ENCODE data around the gene MZF1. TPM values are rescaled to one million over a fixed set of nuclear protein-coding genes. Genes with fewer than 3 reads are reported as not detected.
"Not testable (repeated sequence)": the region's sequence is repeated elsewhere in the genome, so short reads cannot be mapped to it uniquely, and the experiment has no call there.

MZF1 gene
- total RNA-seq (2022), result 50.7 and 51.9 TPM in 2 replicates
- Bru-seq, nascent RNA, result percentile 83 among the genes with signal in this experiment
- percentile 91 among the genes with signal in this experiment for BruChase-seq, experiment 1, labeled RNA remaining after a 6-hour chase
- percentile 91 among the genes with signal in this experiment for BruChase-seq, experiment 2, labeled RNA remaining after a 2-hour chase
- long read RNA-seq, transcript MZF1-207 (1 exons, 2,683 nt), result major isoform, 12 of 37 reads
- long read RNA-seq, transcript MZF1-206 (6 exons, 2,587 nt), result minor isoform, 7 of 37 reads
- long read RNA-seq, partial matches to known transcripts, result 4 of 37 reads
- long read RNA-seq, other reads (novel, unspliced or antisense), result 12 of 37 reads

DNA sequence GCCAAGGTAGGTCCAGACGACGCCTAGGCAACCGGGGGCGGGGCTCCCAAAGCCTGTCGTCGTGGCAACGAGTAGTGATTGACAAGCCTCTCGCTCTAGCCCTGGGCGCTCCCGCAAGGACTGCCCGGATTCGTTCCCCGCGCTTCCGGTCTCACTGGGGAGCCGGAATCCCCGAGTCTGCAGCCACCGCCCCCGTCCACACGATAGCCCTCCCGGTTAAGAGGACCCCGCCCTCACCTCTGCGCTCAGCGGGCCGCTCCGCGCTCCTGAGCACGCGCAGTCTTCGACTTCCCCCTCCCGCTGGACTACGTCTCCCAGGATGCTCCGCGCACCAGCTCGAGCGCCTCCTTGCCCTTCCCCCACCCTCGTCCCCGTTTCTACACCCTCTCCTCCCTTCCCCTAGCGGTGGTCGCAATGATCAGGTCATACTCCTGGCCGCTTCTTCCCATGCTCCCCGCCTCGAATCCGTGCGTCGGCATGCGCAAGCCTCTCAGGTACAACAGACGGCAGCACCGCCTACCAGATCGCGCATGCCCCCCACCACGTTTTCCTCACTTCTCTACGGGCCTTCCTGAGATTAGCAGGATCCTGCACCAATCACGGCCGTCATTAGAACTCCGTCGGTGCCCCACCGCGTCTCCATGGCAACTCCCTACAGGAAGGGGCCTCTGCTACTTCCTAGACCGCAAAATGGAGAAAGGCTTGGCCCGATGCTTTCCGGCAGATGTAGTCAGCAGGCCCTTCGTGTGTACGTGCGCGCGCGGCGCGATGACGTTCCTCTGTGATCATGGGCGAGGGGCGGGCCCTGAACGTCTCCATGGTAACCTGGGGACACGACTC, at the start of gene MZF1:
Gene MZF1, minus strand, starts transcription at position 518 of the 840 bp plus-strand sequence. CDS start 1,946 bp downstream, outside the sequence.
- Mint-ChIP-seq H3K36me3 (ENCODE audit: insufficient read depth, unreplicated experiment) (peaks cover 24% of the 10 kb centered on the region), H3K27me3 (ENCODE audit: insufficient read depth, unreplicated experiment) (no peaks in the 10 kb centered on the region), H3K4me3 (ENCODE audit: unreplicated experiment) (peak within 1 kb of the TSS; percentile 89), H3K4me1 (ENCODE audit: insufficient read depth, unreplicated experiment) (peaks cover 23% of the 10 kb centered on the region), H3K9me3 (ENCODE audit: unreplicated experiment) (no peaks in the 10 kb centered on the region), H3K27ac (ENCODE audit: low read depth, unreplicated experiment) (peak within 1 kb of the TSS; percentile 98)
- CTCF ChIA-PET, result interaction anchor here (1.0 kb wide), 1 partner anchor 12 kb away, joined by 4 read pairs; no protein-coding TSS in a partner anchor
- DNase-seq (ENCODE audit: unreplicated experiment), result peak; percentile 100
- intact Hi-C loops (cut with micrococcal nuclease), result loop anchor here (2.0 kb wide), 2 partner anchors 14 to 28 kb away; partner anchors contain the start of genes TRIM28 and UBE2M
- POLR2A ChIA-PET, result interaction anchor here (0.7 to 2.1 kb wide), 8 partner anchors 11 to 165 kb away, joined by 3 to 32 read pairs (median 6); partner anchors contain the start of genes CHMP2A, TRIM28, UBE2M and ZBTB45
- BruUV-seq (replicated peaks), result no TSS peak
- TF ChIP-seq, protein P1, sequence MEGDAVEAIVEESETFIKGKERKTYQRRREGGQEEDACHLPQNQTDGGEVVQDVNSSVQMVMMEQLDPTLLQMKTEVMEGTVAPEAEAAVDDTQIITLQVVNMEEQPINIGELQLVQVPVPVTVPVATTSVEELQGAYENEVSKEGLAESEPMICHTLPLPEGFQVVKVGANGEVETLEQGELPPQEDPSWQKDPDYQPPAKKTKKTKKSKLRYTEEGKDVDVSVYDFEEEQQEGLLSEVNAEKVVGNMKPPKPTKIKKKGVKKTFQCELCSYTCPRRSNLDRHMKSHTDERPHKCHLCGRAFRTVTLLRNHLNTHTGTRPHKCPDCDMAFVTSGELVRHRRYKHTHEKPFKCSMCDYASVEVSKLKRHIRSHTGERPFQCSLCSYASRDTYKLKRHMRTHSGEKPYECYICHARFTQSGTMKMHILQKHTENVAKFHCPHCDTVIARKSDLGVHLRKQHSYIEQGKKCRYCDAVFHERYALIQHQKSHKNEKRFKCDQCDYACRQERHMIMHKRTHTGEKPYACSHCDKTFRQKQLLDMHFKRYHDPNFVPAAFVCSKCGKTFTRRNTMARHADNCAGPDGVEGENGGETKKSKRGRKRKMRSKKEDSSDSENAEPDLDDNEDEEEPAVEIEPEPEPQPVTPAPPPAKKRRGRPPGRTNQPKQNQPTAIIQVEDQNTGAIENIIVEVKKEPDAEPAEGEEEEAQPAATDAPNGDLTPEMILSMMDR (IDR thresholded peaks at IDR 0.05; ENCODE audit: unreplicated experiment), result no peak

DNA sequence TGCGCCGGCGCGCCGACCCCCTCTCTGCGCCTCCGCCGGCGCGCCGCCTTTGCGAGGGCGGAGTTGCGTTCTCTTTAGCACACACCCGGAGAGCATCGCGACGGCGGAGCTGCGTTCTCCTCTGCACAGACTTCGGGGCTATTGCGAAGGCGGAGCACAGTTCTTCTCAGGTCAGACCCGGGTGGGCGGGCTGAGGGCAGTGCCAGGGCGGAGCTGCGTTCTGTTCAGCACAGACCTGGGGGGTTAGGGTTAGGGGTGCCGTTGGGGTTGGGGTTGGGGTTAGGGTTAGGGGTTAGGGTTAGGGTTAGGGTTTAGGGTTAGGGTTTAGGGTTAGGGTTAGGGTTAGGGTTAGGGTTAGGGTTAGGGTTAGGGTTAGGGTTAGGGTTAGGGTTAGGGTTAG, 34.1 kb upstream of the MZF1 start:
- H3K4me1 Mint-ChIP-seq (ENCODE audit: insufficient read depth, unreplicated experiment); POLR2A ChIA-PET; intact Hi-C loops (cut with micrococcal nuclease); H3K27ac Mint-ChIP-seq (ENCODE audit: low read depth, unreplicated experiment); H3K36me3 Mint-ChIP-seq (ENCODE audit: insufficient read depth, unreplicated experiment); DNase-seq (ENCODE audit: unreplicated experiment); CTCF ChIA-PET; H3K27me3 Mint-ChIP-seq (ENCODE audit: insufficient read depth, unreplicated experiment); H3K4me3 Mint-ChIP-seq (ENCODE audit: unreplicated experiment); BruUV-seq (replicated peaks); H3K9me3 Mint-ChIP-seq (ENCODE audit: unreplicated experiment): not testable (repeated sequence)

DNA sequence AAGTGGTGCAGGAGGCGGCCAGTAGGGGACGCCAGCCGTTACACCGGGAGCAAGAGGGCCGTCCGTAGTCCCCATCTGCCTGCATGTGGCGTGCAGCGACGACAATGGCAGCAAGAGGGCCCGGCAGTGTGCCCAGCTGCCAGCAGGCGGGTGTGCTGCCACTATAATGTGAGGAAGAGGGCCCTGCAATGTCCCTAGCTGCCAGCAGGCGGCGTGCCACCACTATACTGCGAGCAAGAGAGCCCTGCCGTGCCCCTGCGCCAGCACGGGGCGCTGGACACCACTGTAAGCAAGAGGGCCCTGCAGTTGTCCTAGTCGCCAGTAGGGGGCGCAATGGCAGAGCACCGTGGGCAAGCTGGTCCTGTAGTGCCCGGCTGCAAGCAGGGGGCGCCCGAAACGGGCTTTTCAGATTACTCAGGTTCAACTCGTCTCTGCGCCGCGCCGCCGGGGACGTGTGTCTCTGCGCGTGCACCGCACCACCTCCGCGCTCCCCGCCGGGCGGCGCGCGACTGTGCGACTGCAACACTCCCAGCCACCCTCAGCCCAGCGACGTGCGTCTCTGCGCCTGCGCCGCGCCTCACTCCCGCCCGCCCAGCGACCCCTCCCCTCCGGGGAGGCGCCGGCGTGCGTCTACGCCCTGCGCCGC, 33.2 kb upstream of the MZF1 start:
- TF ChIP-seq, protein P1 (IDR thresholded peaks at IDR 0.05; ENCODE audit: unreplicated experiment), result peak; percentile 72
- POLR2A ChIA-PET; H3K4me1 Mint-ChIP-seq (ENCODE audit: insufficient read depth, unreplicated experiment); BruUV-seq (replicated peaks); H3K27me3 Mint-ChIP-seq (ENCODE audit: insufficient read depth, unreplicated experiment); H3K27ac Mint-ChIP-seq (ENCODE audit: low read depth, unreplicated experiment); H3K36me3 Mint-ChIP-seq (ENCODE audit: insufficient read depth, unreplicated experiment); H3K9me3 Mint-ChIP-seq (ENCODE audit: unreplicated experiment); H3K4me3 Mint-ChIP-seq (ENCODE audit: unreplicated experiment); DNase-seq (ENCODE audit: unreplicated experiment); CTCF ChIA-PET; intact Hi-C loops (cut with micrococcal nuclease): not testable (repeated sequence)

- H3K27me3 Mint-ChIP-seq (ENCODE audit: insufficient read depth, unreplicated experiment), result no peaks in the 10 kb centered on the region
- BruUV-seq (replicated peaks), result no TSS peak
- ChIA-PET POLR2A (interaction anchor here (1.8 kb wide), 1 partner anchor 11 kb away, joined by 4 read pairs; no protein-coding TSS in a partner anchor), CTCF (interaction anchor here (0.9 kb wide), 1 partner anchor 10 kb away, joined by 3 read pairs; no protein-coding TSS in a partner anchor)
- TF ChIP-seq, protein P1 (IDR thresholded peaks at IDR 0.05; ENCODE audit: unreplicated experiment), result no peak
- H3K36me3 Mint-ChIP-seq (ENCODE audit: insufficient read depth, unreplicated experiment), result peaks cover 29% of the 10 kb centered on the region
- no peak for DNase-seq (ENCODE audit: unreplicated experiment)
- no peak overlapping the region for H3K4me3 Mint-ChIP-seq (ENCODE audit: unreplicated experiment)
- H3K9me3 Mint-ChIP-seq (ENCODE audit: unreplicated experiment), result no peaks in the 10 kb centered on the region
- peaks cover 2% of the 10 kb centered on the region for H3K4me1 Mint-ChIP-seq (ENCODE audit: insufficient read depth, unreplicated experiment)
- no peak overlapping the region for H3K27ac Mint-ChIP-seq (ENCODE audit: low read depth, unreplicated experiment)
- intact Hi-C loops (cut with micrococcal nuclease), result no loop called here
These were observed 13.1 kb upstream of the MZF1 start for GRCh38 chr19:58586133-58586765.

All from MCF 10A (cell line).